Hepatocyte (in vitro differentiated cells): ENCODE measurements around the gene KCTD13.

Experiments
- CTCF ChIP-seq: fragments of 200-600 bp; sonication (generic); IDR thresholded peaks from 2 replicates; pipeline ENCODE4 v1.5.1; 2016; ENCODE audit warnings: antibody characterized with exemption, mild to moderate bottlenecking; ENCODE audit not compliant: poor library complexity
- EZH2 ChIP-seq: fragments of 200-600 bp; sonication (generic); IDR thresholded peaks from 2 replicates; pipeline ENCODE4 v1.6.1; 2016; ENCODE audit warnings: antibody characterized with exemption, mild to moderate bottlenecking, borderline replicate concordance

- TF ChIP-seq CTCF (no peak), EZH2 (no peak)
Observed at GRCh38 chr16:29968205-29968604, 42.2 kb upstream of the KCTD13 start.
